T47D (cell line): ENCODE measurements around the gene TRMT1.

Experiments used
- DNase-seq, 2 experiments: peaks; one replicate each; pipeline versions ENCODE4 v3.0.0 to v3.0.0-alpha.2; 2011 to 2012; ENCODE audit warnings: low read depth in 1 of 2, low spot score in 1 of 2
- JUND ChIP-seq: IDR thresholded peaks from 2 replicates; pipeline ENCODE4 v1.6.1; 2012; ENCODE audit warnings: low read depth
- in situ Hi-C: cut with HindIII; loops from 2 replicates; pipeline ENCODE4 v1.10.0; 2016; ENCODE audit warnings: low sequenced_read_pairs, low pct_unique_long_range_greater_than_20kb

TRMT1 gene

GRCh38 chr19:13127811-13128575 is 11.5 kb upstream of the TRMT1 start:
- no peak for DNase-seq
- no peak for TF ChIP-seq JUND
- in situ Hi-C loops = no loop called here

DNA sequence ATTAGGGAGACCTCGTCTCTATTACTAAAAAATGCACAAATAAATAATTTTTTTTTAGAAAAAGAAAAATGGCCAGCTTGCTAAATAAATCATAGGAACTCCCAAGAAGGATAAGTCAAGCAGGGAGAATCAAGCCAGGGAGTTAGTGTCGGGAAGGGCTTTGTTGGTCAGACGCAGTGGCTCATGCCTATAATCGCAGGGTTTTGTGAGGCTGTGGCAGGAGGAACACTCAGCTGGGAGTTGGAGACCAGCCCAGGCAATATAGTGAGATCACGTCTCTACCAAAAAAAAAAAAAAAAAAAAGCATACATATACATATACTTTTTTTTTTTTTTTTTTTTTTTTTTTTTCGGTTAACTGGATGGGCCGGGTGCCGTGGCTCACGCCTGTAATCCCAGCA is 10.5 kb upstream of the TRMT1 start:
- in situ Hi-C loops = no loop called here
- TF ChIP-seq JUND = no peak
- no peak for DNase-seq

- DNase-seq = no peak
- in situ Hi-C loops = no loop called here
- no peak for TF ChIP-seq JUND
Measured at GRCh38 chr19:13122980-13123957, 6.7 kb upstream of the TRMT1 start.

DNA sequence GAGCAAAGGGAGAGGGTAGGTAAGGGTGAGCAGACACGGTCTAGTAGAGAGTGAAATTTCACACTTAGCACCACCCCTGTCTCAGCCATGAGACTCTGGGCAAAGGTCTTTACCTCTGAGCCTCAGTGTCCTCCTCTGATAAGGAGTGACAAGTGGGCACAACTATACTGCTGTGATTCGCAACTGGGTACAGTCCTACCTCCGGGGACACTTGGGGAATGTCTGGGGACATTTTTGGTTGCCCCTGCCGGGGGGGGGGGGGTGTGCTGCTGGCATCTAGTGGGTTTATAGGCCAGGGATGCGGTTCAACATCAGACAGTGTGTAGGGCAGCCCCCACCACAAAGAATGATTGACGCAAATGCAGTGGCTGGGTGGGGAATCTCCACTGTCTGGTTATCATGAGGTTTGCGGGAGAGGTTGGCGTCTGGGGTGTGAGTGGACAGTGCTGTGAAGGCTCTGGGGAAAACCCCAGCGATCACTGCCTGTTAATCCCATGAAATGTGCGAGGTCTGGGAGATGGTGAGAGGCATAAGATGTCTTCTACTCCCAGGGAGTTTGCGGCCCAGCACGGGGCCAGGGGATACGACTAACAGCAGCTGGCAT is 5.8 kb upstream of the TRMT1 start:
- no peak for DNase-seq
- no peak for TF ChIP-seq JUND
- in situ Hi-C loops = no loop called here

DNA sequence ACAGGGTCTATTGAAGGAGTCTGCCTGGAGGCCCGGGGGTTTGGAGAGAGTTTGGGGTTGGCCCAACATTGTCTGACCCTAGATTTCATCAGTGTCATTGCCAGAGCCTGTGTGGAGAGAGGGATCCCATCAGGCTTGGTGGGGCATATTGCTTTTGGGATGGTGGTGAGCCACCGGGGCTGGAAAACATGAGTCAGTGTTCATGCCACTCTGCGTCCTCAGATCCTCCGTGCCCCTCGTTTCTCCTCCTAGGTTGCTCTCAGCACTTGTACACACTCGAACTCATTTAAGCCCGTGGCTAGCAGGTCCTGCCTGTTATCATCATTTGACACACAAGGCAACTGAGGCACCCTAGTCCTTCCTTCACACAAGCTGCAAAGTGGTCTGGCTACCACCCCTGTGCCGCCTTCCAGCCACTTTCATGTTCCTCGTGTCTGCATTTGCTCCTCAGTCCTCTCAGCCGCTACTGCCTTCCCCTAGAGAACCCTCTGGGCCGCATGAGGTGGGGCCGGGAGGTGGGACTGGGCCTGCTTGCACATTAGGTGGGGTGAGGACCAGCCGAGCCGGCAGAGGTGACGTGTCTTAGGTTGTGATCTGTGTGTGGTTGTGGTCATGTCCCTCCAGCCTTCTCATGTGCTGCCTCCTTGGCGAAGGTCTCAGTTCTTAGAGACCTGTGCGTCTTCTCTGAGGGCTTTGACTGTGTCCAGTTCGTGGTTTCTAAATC is 5.2 kb upstream of the TRMT1 start:
- in situ Hi-C loops = no loop called here
- no peak for TF ChIP-seq JUND
- no peak for DNase-seq

DNA sequence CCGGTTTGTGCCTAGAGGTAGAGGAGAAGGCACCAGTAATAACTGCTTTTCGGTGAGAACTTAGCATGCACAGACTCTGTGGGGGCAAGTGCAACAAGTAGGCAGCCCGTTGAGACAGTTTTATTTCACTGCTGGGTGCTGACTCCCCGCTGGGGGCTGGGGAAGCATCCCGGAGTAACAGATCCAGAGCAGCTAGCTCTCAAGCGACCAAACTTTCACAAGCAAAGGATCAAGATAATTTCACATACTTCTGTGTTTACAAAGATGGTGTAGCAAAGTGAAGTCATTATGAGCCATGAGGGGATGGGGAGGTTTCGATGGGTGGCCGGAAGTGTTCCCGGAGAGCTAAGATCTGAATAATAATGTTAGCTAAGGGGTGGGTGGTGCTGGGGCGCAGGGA is 4.3 kb upstream of the TRMT1 start:
- in situ Hi-C loops = no loop called here
- no peak for DNase-seq
- TF ChIP-seq JUND = no peak

- no peak for TF ChIP-seq JUND
- no peak for DNase-seq
- in situ Hi-C loops = no loop called here
Measured at GRCh38 chr19:13120031-13120430, 3.5 kb upstream of the TRMT1 start.

- TF ChIP-seq JUND = no peak
- in situ Hi-C loops = no loop called here
- DNase-seq = no peak
Measured at GRCh38 chr19:13119627-13120026, 3.1 kb upstream of the TRMT1 start.

DNA sequence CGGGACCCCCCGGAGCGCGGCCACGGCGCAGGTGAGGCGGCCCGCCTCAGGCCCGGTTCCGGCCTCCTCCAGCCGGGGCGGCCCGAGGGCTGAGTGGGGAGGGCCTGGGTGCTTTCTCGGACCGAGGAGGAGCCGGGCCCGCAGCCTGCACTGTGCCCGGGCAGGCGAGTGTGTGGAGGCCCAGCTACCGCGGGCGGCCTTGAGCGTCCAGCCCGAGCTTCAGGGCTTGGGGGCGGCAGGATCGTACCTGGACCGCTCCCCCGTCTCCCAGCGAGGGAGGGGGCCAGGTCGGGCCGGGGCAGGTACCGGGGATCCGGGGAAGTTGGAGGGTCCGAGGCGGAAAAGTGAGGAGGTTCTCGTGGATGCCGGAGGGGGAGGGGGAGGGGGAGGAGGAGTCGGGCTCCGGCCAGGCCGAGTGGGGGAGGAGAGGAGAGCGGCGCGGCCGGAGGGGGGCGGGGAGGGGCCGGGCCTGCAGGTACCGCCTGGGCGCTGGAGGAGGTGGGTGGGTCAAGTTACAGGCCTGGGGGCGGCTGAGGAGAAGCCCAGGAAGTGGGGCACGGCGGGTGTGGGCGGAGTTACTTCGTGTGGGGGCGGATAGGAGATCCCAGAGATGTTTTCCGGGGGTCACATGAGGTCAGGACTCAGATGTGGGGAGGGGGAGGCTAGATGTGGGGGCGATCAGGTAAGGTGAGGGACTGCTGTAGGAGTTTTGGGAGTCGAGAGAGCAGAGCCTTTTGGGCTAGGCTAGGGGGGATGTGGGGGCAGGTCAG is 2.1 kb upstream of the TRMT1 start:
- in situ Hi-C loops = no loop called here
- TF ChIP-seq JUND = no peak
- DNase-seq = peak; percentile 56 to 79

- in situ Hi-C loops = no loop called here
- no peak for TF ChIP-seq JUND
- peak; percentile 85 to 90 for DNase-seq
Measured at GRCh38 chr19:13117772-13118423, 1.4 kb upstream of the TRMT1 start, which contains the start of gene NACC1. TSS of gene NACC1 (plus strand) at chr19:13118264. CDS start at chr19:13135208, 16,944 bp downstream.

DNA sequence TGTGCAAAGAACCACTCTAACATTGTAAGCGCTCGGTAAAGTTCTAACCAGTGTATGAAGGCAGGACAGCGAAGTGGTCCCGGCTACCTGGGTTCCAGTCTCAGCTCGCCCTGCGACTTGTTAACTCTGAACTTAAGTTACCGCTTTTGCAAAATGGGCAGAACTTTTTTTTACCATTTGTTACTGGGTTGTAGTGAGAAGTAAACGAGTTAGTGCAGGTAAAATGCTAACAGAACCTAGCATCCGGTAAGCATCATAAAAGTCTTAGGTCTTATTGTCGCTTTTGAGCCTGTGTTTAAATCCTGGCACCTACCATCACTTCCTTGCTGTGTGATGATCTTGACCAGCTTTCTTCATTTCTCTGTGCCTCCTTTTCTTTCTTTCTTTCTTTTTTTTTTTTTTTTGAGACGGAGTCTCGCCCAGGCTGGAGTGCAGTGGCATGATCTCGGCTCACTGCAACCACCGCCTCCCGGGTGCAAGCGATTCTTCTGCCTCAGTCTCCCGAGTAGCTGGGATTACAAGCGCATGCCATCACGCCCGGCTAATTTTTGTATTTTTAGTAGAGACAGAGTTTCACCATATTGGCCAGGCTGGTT is 734 bp upstream of the TRMT1 start:
- in situ Hi-C loops = no loop called here
- no peak for TF ChIP-seq JUND
- DNase-seq = no peak
